Coronary artery (tissue), 2 donors: Measurements from ENCODE around the gene LMF1.

Experiments used
- DNase-seq: peaks from one replicate; pipeline ENCODE4 v3.0.0-alpha.2; 2017; ENCODE audit warnings: low spot score
- H3K27ac ChIP-seq, 2 donors: fragments of 200-600 bp; sonication (generic); one replicate each; pipeline ENCODE4 v1.5.1; 2016 to 2019
- H3K4me3 ChIP-seq: fragments of 200-600 bp; sonication (generic); 2 replicates; pipeline ENCODE4 v1.5.1; 2016; ENCODE audit warnings: mild to moderate bottlenecking, moderate library complexity
- CTCF ChIP-seq: fragments of 200-600 bp; sonication (generic); IDR thresholded peaks from one replicate; pipeline ENCODE4 v1.5.1; 2019; ENCODE audit warnings: antibody characterized with exemption

Gene LMF1

DNA sequence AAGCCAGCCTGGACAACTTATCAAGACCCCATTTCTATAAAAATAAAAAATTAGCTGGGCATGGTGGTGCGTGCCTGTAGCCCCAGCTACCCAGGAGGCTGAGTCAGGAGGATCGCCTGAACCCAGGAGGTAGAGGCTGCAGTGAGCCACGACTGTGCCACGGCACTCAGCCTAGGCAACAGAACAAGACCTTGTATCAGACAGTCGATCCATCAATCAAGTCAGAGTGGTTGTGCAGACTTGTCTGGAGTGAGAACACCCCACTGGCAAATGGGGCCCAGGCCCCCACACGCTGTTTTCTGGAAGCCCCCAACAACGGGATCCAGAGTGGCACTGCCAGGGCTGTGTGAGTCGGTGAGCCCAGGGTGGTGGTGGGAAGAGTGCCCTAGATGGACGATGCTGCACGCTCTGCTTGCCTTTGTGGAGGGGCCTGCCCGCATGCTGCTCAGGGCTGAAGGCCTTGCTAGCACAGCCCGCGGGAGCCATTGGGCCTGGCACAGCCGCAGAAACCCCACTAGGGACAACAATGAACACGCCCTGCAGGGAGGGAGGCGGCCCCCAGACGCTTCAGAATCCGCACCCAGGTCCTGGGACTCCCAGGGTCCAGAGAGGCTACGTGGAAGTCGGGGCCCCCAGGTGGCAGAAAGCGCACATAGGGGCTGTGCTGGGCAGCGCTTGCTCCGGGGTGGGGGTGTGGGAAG is 90.2 kb downstream of the LMF1 start:
- H3K27ac ChIP-seq: no peak overlapping the region
- H3K4me3 ChIP-seq: no peak overlapping the region
- TF ChIP-seq CTCF: no peak
- no peak for DNase-seq

- Histone ChIP-seq H3K4me3 (no peak overlapping the region), H3K27ac (no peak overlapping the region)
- TF ChIP-seq CTCF: no peak
- no peak for DNase-seq
Measured at GRCh38 chr16:879986-880385, 90.8 kb downstream of the LMF1 start.

- Histone ChIP-seq H3K27ac (no peak overlapping the region), H3K4me3 (no peak overlapping the region)
- no peak for TF ChIP-seq CTCF
- no peak for DNase-seq
Measured at GRCh38 chr16:879461-879861, 91.3 kb downstream of the LMF1 start.

DNA sequence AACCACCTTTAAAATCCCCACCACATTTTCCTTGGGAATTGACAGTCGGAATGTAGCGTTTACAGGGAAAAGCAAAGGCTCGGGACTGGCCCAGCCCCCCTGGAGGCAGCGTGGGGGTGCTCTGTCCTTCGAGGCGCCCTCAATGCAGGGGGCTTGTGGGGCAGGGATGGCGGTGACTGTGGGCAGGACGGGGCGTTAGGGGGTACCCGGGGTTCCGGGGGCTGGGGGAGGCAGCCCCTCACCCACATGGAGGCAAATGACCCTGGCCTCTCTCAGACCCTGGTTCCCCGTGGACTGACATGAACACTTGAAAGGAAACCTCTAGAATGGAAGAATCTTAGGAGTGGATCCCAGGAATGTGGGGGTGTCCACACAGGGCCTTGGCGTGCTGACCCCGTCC is 91.9 kb downstream of the LMF1 start:
- DNase-seq: no peak
- no peak for TF ChIP-seq CTCF
- Histone ChIP-seq H3K27ac (no peak overlapping the region), H3K4me3 (no peak overlapping the region)

GRCh38 chr16:878072-878784 is 92.6 kb downstream of the LMF1 start:
- DNase-seq: no peak
- H3K4me3 ChIP-seq: no peak overlapping the region

GRCh38 chr16:877242-878071 is 93.3 kb downstream of the LMF1 start:
- no peak for DNase-seq
- no peak for TF ChIP-seq CTCF
- H3K4me3 ChIP-seq: no peak overlapping the region
- H3K27ac ChIP-seq: no peak overlapping the region

More at GRCh38 chr16:878072-878784, 92.6 kb downstream of the LMF1 start:
- H3K27ac ChIP-seq: no peak overlapping the region
- TF ChIP-seq CTCF: no peak
